HepG2 (cell line): ENCODE data around the gene GRB10. TPM values are rescaled to one million over a fixed set of nuclear protein-coding genes. Genes with fewer than 3 reads are reported as not detected.

Experiments
- ATAC-seq: fragments of 200-7000 bp; cut with Tn5 transposase; 3 replicates; pipeline ENCODE4 v1.9.1; 2020; ENCODE audit warnings: mild to moderate bottlenecking, moderate library complexity
- BruUV-seq: library from RNA; stranded (reverse); fragments of 400-500 nt; replicated peaks from 2 replicates; lab custom pipeline; 2021; lab: Mats Ljungman, UMichigan
- CTCF ChIA-PET: fragments of 300-600 bp; formaldehyde crosslinking; extraction: SDS; loops from one replicate; lab custom pipeline; 2021; ENCODE audit warnings: low total read pairs, inconsistent platforms, low intra/inter-chr PET ratio; lab: Yijun Ruan, JAX
- POLR2A ChIA-PET: fragments of 350-600 bp; sonication (Branson Sonifier 250); formaldehyde crosslinking; loops from one replicate; lab custom pipeline; 2020; ENCODE audit warnings: antibody characterized with exemption, inconsistent platforms; lab: Yijun Ruan, JAX
- DNase-seq: peaks from one replicate; pipeline ENCODE4 v3.0.0-alpha.2; 2015; ENCODE audit warnings: low spot score
- FAIRE-seq: peaks from 3 replicates; lab custom pipeline; 2011; peaks lifted over from hg19 to GRCh38; lab: Jason Lieb, UNC
- H2AFZ ChIP-seq: one replicate; pipeline ENCODE4 v1.6.1; 2011; ENCODE audit warnings: low read length, inconsistent platforms
- H3K27ac ChIP-seq: fragments of 300-600 bp; 3 replicates; pipeline ENCODE4 v1.8.0; 2011; ENCODE audit warnings: mixed run types, mild to moderate bottlenecking, mixed read lengths, low read length, inconsistent platforms; ENCODE audit not compliant: insufficient read depth; ENCODE audit errors: extremely low read length
- H3K27me3 ChIP-seq, 2 experiments: fragments of 200-600 bp in 1 of 2; 2 replicates in 1 of 2; 3 replicates in 1 of 2; pipeline versions ENCODE4 v1.6.0 to v1.8.0; 2011; ENCODE audit warnings: low read length in 2 of 2, mild to moderate bottlenecking in 2 of 2, moderate library complexity in 2 of 2, inconsistent platforms in 1 of 2; ENCODE audit not compliant: insufficient read depth in 2 of 2, control insufficient read depth in 1 of 2
- H3K36me3 ChIP-seq, 2 experiments: fragments of 200-600 bp in 1 of 2; replicated peaks in 1 of 2; 2 replicates in 1 of 2; 3 replicates in 1 of 2; pipeline versions ENCODE4 v1.5.1 to v1.8.0; 2011; ENCODE audit warnings: low read length in 2 of 2, inconsistent platforms in 1 of 2; ENCODE audit not compliant: insufficient read depth in 2 of 2, control insufficient read depth in 1 of 2
- H3K4me1 ChIP-seq: 2 replicates; pipeline ENCODE4 v1.5.1; 2012; ENCODE audit warnings: low read length, inconsistent platforms; ENCODE audit not compliant: insufficient read depth
- H3K4me2 ChIP-seq: 2 replicates; pipeline ENCODE4 v1.6.0; 2011; ENCODE audit warnings: low read depth, low read length, inconsistent platforms
- H3K4me3 ChIP-seq, 3 experiments: fragments of 200-600 bp in 1 of 3; sonication (generic), shearing (Covaris generic) in 1 of 3; replicated peaks in 1 of 3; 2 replicates each; pipeline ENCODE4 v1.5.1; 2011 to 2016; ENCODE audit warnings: low read length in 3 of 3, inconsistent platforms in 2 of 3, low read depth in 2 of 3, mild to moderate bottlenecking in 2 of 3, control low read depth in 1 of 3, mixed read lengths in 1 of 3; ENCODE audit not compliant: insufficient read depth in 1 of 3
- H3K79me2 ChIP-seq: one replicate; pipeline ENCODE4 v1.6.1; 2011; ENCODE audit warnings: low read length, inconsistent platforms; ENCODE audit not compliant: insufficient read depth
- H3K9ac ChIP-seq: 2 replicates; pipeline ENCODE4 v1.6.0; 2011; ENCODE audit warnings: mild to moderate bottlenecking, low read depth, low read length, inconsistent platforms; ENCODE audit not compliant: insufficient read depth
- H3K9me3 ChIP-seq: 2 replicates; pipeline ENCODE4 v1.5.1; 2012; ENCODE audit warnings: mild to moderate bottlenecking, low read length
- H4K20me1 ChIP-seq: 2 replicates; pipeline ENCODE4 v1.6.0; 2011; ENCODE audit warnings: inconsistent platforms, mild to moderate bottlenecking, low read length, moderate library complexity; ENCODE audit not compliant: insufficient read depth
- NR2C2 ChIP-seq: sonication (generic); formaldehyde crosslinking; IDR thresholded peaks from 2 replicates; pipeline ENCODE4 v1.4.0; 2020; ENCODE audit warnings: missing genetic modification reagents, mild to moderate bottlenecking, moderate library complexity, borderline replicate concordance
- PITX1 ChIP-seq: sonication (generic); formaldehyde crosslinking; IDR thresholded peaks from 2 replicates; pipeline ENCODE4 v1.5.1; 2020; ENCODE audit warnings: mild to moderate bottlenecking, missing genetic modification reagents
- SIN3B ChIP-seq: fragments of 150-350 bp; IDR thresholded peaks from 2 replicates; pipeline ENCODE4 v1.6.1; 2014; ENCODE audit warnings: low read length
- STAG1 ChIP-seq: sonication (generic); formaldehyde crosslinking; IDR thresholded peaks from 2 replicates; pipeline ENCODE4 v1.4.0; 2020; ENCODE audit warnings: missing genetic modification reagents
- TAF15 ChIP-seq: fragments of 200-400 bp; formaldehyde crosslinking; IDR thresholded peaks from one replicate; pipeline ENCODE4 v1.6.1; 2018; ENCODE audit warnings: mild to moderate bottlenecking, low read depth, low read length; ENCODE audit not compliant: poor library complexity, severe bottlenecking
- YEATS2 ChIP-seq: sonication (generic); formaldehyde crosslinking; IDR thresholded peaks from 2 replicates; pipeline ENCODE4 v1.4.0; 2020; ENCODE audit warnings: missing genetic modification reagents, borderline replicate concordance
- ZNF550 ChIP-seq: sonication (generic); formaldehyde crosslinking; IDR thresholded peaks from 2 replicates; pipeline ENCODE4 v1.4.0; 2020; ENCODE audit warnings: mild to moderate bottlenecking, missing genetic modification reagents, borderline replicate concordance
- WGBS: methylation state at CpG from one replicate; pipeline ENCODE4 v1.1.6; 2017; ENCODE audit warnings: low lambda C conversion rate; 5-methylcytosine and 5-hydroxymethylcytosine counted together
- in situ Hi-C: cut with HindIII; loops from 2 replicates; pipeline ENCODE4 v1.10.0; 2017; ENCODE audit warnings: low pct_unique_long_range_greater_than_20kb; ENCODE audit not compliant: extremely low pct_ligation_motif_present
- intact Hi-C: fragments of 100-400 bp; cut with micrococcal nuclease; formaldehyde crosslinking; loops from one replicate; pipeline ENCODE4 v1.10.0; 2022; ENCODE audit not compliant: unreplicated experiment
- polyA plus RNA-seq, 8 experiments: library from polyadenylated mRNA; depleted of rRNA in 3 of 8; stranded (reverse) in 7 of 8; unstranded in 1 of 8; fragments of >200 nt; fragmentation: Illumina TruSeq in 4 of 8; extraction: Trizol in 4 of 8; gene quantifications; 2 replicates each; pipeline versions ENCODE4 v1.2.1 to v1.2.3, GENCODE V29; 2011 to 2016; ENCODE audit warnings: low read depth in 4 of 8, missing spikeins in 1 of 8, mixed read lengths in 1 of 8; ENCODE audit not compliant: insufficient read depth in 1 of 8
- total RNA-seq, 5 experiments: library from RNA; depleted of rRNA; stranded (reverse); fragments of >200 nt; fragmentation: Illumina TruSeq; extraction: Trizol; gene quantifications; 2 replicates each; pipeline ENCODE4 v1.2.3, GENCODE V29; 2016; ENCODE audit warnings: low read depth in 1 of 5
- TF ChIP-seq, protein P1 (sequence below): sonication (generic); formaldehyde crosslinking; conservative IDR thresholded peaks from 2 replicates; pipeline ENCODE4 v1.8.1; 2023; ENCODE audit warnings: missing genetic modification reagents
- TF ChIP-seq, protein P2 (sequence below): sonication (generic); formaldehyde crosslinking; IDR thresholded peaks from 2 replicates; pipeline ENCODE4 v1.8.1; 2023; ENCODE audit warnings: mild to moderate bottlenecking, missing genetic modification reagents

The GRB10 gene
- total and polyA plus RNA-seq, 2 of the 13 experiments (the other 11 are each of a cell fraction or from before 2014, with no cell fraction given) = 4.0 to 6.8 TPM

DNA sequence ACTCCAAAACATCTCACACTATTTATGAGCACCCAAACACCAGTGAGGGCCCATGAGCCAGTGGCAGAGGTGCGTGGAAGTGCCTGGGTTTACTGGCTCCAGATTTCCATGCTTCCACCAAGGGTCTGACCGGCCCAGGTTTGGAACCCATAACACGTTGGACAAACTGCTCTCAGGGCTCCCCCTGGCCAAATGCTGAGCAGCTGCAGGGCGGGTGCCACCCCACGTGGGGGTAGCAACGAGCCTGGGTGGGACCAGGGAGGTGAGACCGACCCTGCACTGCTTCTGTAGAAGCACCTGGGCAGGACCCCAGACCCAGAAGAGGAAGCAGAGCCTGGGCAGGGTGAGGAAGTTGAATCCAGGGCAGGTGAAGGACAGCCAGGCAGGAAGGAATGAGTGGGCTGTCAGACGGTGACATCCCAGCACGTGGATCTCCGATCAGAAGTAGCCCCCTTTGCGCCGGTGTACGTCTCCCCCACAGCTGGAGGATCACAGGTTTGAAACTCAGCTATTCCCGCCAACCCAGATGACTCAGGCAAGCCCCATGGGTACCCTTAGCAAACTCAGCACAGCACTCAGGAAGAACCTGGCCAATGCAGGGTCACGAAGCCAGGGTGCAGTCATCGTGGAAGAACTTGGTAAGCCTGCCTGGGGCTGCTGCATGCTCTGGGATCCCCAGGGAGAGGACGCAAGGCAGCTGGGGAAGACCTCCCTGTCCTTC lies 117.1 kb downstream of the GRB10 start:
- in situ Hi-C loops (loop anchor here (10.0 kb wide), 1 partner anchor 461 kb away; no protein-coding TSS in a partner anchor), intact Hi-C loops (no loop called here)
- no TSS peak for BruUV-seq
- H3K36me3 ChIP-seq = peaks cover 0 to 3% of the 10 kb centered on the region in 2 experiments; a peak in 1 of 5 replicates
- no peaks in the 10 kb centered on the region for H3K4me1 ChIP-seq
- no peaks in the 10 kb centered on the region for H3K27me3 ChIP-seq
- H3K9me3 ChIP-seq = no peaks in the 10 kb centered on the region
- no peaks in the 10 kb centered on the region for H4K20me1 ChIP-seq
- ATAC-seq (peak; percentile 41; the same call in 2 of the 3 replicates), FAIRE-seq (no peak), DNase-seq (no peak)
- no peak overlapping the region for H3K27ac ChIP-seq
- WGBS = 81% methylated on average over 6 of the region's 17 CpGs
- H3K4me3 ChIP-seq = no peak overlapping the region
- H3K4me2 ChIP-seq = no peak overlapping the region
- H3K9ac ChIP-seq = no peak overlapping the region
- no peak overlapping the region for H2AFZ ChIP-seq
- TF ChIP-seq PITX1 (CRISPR knock-in tag) (no peak), STAG1 (0 out of 2 replicates have a peak, but pooled peaks have one; percentile 8), SIN3B (no peak), TAF15 (no peak), YEATS2 (CRISPR knock-in tag) (no peak), ZNF550 (no peak), NR2C2 (CRISPR knock-in tag) (no peak)
- TF ChIP-seq, protein P1, sequence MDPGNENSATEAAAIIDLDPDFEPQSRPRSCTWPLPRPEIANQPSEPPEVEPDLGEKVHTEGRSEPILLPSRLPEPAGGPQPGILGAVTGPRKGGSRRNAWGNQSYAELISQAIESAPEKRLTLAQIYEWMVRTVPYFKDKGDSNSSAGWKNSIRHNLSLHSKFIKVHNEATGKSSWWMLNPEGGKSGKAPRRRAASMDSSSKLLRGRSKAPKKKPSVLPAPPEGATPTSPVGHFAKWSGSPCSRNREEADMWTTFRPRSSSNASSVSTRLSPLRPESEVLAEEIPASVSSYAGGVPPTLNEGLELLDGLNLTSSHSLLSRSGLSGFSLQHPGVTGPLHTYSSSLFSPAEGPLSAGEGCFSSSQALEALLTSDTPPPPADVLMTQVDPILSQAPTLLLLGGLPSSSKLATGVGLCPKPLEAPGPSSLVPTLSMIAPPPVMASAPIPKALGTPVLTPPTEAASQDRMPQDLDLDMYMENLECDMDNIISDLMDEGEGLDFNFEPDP (CRISPR knock-in tag) = 0 out of 2 replicates have a peak, but pooled peaks have one; percentile 15
- TF ChIP-seq, protein P2, sequence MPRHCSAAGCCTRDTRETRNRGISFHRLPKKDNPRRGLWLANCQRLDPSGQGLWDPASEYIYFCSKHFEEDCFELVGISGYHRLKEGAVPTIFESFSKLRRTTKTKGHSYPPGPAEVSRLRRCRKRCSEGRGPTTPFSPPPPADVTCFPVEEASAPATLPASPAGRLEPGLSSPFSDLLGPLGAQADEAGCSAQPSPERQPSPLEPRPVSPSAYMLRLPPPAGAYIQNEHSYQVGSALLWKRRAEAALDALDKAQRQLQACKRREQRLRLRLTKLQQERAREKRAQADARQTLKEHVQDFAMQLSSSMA (CRISPR knock-in tag) = no peak
- H3K79me2 ChIP-seq = no peaks in the 10 kb centered on the region
- POLR2A ChIA-PET = no interaction called here
- CTCF ChIA-PET = no interaction called here
